Measurements from ENCODE around the gene SLC16A3. TPM values are rescaled to one million over a fixed set of nuclear protein-coding genes. Genes with fewer than 3 reads are reported as not detected.

The SLC16A3 gene
- total and polyA plus RNA-seq, 2 of the 8 experiments (the other 6 are each of a cell fraction or from before 2014, with no cell fraction given) = 3.8 to 8.7 TPM

GRCh38 chr17:82235775-82236141 lies 6.9 kb downstream of the SLC16A3 start:
- Histone ChIP-seq H3K9me3 (ENCODE audit: insufficient read depth in 2 of 2, low read depth in 1 of 2, low read length in 1 of 2) (no peaks in the 10 kb centered on the region; a peak in 1 of 4 replicates), H4K20me1 (replicated peaks in 1 of 2; ENCODE audit: control insufficient read depth in 1 of 2, insufficient read depth in 2 of 2, low read length in 2 of 2) (peaks cover 6 to 19% of the 10 kb centered on the region in 2 experiments), H2AK5ac (ENCODE audit: low read depth, low read length) (no peak overlapping the region; the same call in 1 of the 2 replicates), H3K36me3 (ENCODE audit: control insufficient read depth in 2 of 4, insufficient read depth in 4 of 4, low read length in 3 of 4) (peaks cover 0 to 10% (median 0%) of the 10 kb centered on the region in 4 experiments; a peak in 2 of 8 replicates), H3K23ac (ENCODE audit: insufficient read length) (no peak overlapping the region), H3K18ac (ENCODE audit: extremely low read depth, low read length) (no peak overlapping the region), H3K4me1 (replicated peaks in 1 of 4; ENCODE audit: control insufficient read depth in 3 of 4, insufficient read depth in 4 of 4, low read length in 3 of 4) (peaks cover 0 to 10% (median 5%) of the 10 kb centered on the region in 4 experiments; a peak in 5 of 7 replicates), H3K27ac (ENCODE audit: low read depth, low read length) (no peak overlapping the region), H3K4me2 (ENCODE audit: insufficient read depth in 1 of 2, low read depth in 2 of 2, low read length in 2 of 2) (no peak overlapping the region), H2AFZ (ENCODE audit: low read length) (no peak overlapping the region), H4K5ac (ENCODE audit: insufficient read length, low read depth, low read length) (no peak overlapping the region), H3K79me2 (ENCODE audit: control insufficient read depth in 1 of 2, insufficient read depth in 2 of 2, low read length in 2 of 2) (no peaks in the 10 kb centered on the region), H3K23me2 (ENCODE audit: low read depth, low read length) (peaks cover 5% of the 10 kb centered on the region; the same call in 1 of the 2 replicates), H3K79me1 (ENCODE audit: low read depth, low read length) (no peaks in the 10 kb centered on the region; the same call in 1 of the 2 replicates), H2BK5ac (ENCODE audit: low read depth, low read length) (no peak overlapping the region), H3K14ac (ENCODE audit: insufficient read length) (no peak overlapping the region), H3K56ac (replicated peaks; ENCODE audit: insufficient read length, low read depth, low read length) (no peak overlapping the region), H3K4me3 (ENCODE audit: extremely low read depth in 1 of 4, insufficient read depth in 2 of 4, low read depth in 3 of 4, low read length in 4 of 4) (no peak overlapping the region), H3K9ac (replicated peaks in 1 of 4; ENCODE audit: extremely low read depth in 1 of 4, low read depth in 3 of 4, low read length in 3 of 4) (no peak overlapping the region), H2BK120ac (replicated peaks; ENCODE audit: low read depth, low read length) (no peak overlapping the region), H2BK12ac (ENCODE audit: low read depth, low read length) (peak overlapping the region; percentile 39; the same call in 1 of the 2 replicates), H3K27me3 (replicated peaks in 1 of 4; ENCODE audit: control insufficient read depth in 3 of 4, extremely low read depth in 1 of 4, insufficient read depth in 3 of 4, low read length in 3 of 4) (peaks cover under 1 to 22% (median 16%) of the 10 kb centered on the region in 4 experiments), H2BK20ac (ENCODE audit: low read length) (no peak overlapping the region), H4K91ac (replicated peaks; ENCODE audit: insufficient read length, low read length) (no peak overlapping the region), H2BK15ac (ENCODE audit: low read length) (no peak overlapping the region), H3K4ac (replicated peaks; ENCODE audit: insufficient read length, low read depth, low read length) (no peak overlapping the region), H4K8ac (ENCODE audit: extremely low read depth, insufficient read depth, low read length) (0 out of 2 replicates have a peak overlapping the region, but pooled peaks have one; percentile 68)
- 85% methylated on average over 6 of the region's 15 CpGs; no CpG with 5 or more reads in 1 of the 2 experiments for WGBS, 2 experiments (ENCODE audit: extremely low coverage in 1 of 2, insufficient coverage in 1 of 2, insufficient read length in 1 of 2, insufficient replicate concordance in 2 of 2, low coverage in 1 of 2, low lambda C conversion rate in 2 of 2, missing lambda C conversion rate in 1 of 2)
- no peak for FAIRE-seq
- ChIA-PET CTCF (ENCODE audit: partially characterized antibody) (interaction anchor here (0.6 to 2.9 kb wide), 26 partner anchors 9 to 1951 kb away, joined by 3 to 10 read pairs (median 4); partner anchors contain the start of gene CD7), POLR2A (ENCODE audit: partially characterized antibody) (interaction anchor here (1.0 to 1.8 kb wide), 7 partner anchors 10 to 68 kb away, joined by 3 to 5 read pairs (median 4); no protein-coding TSS in a partner anchor)
- no peak for DNase-seq (ENCODE audit: low read depth in 1 of 2, low spot score in 2 of 2)
- no peak for TF ChIP-seq POLR2A (IDR thresholded peaks at IDR 0.05; ENCODE audit: control extremely low read depth in 1 of 2, low read depth in 2 of 2, low read length in 2 of 2)
- no peak for TF ChIP-seq ATF3 (IDR thresholded peaks at IDR 0.05; ENCODE audit: insufficient read depth, low read depth, low read length)
- TF ChIP-seq YY1 (IDR thresholded peaks at IDR 0.05; ENCODE audit: low read depth, low read length) = no peak
- TF ChIP-seq EZH2 (IDR thresholded peaks at IDR 0.05; ENCODE audit: low read depth, low read length, severe bottlenecking) = no peak
- TF ChIP-seq SIX5 (IDR thresholded peaks at IDR 0.05; ENCODE audit: low read depth, low read length) = no peak
- no peak for TF ChIP-seq RAD21 (IDR thresholded peaks at IDR 0.05 in 1 of 2, conservative IDR thresholded peaks at IDR 0.05 in 1 of 2; ENCODE audit: low read depth in 2 of 2, low read length in 2 of 2)
- no peak for TF ChIP-seq BCL11A (IDR thresholded peaks at IDR 0.05; ENCODE audit: low read depth in 2 of 2, low read length in 2 of 2)
- TF ChIP-seq RNF2 (IDR thresholded peaks at IDR 0.05; ENCODE audit: borderline replicate concordance, low read depth, low read length, missing control alignments, poor library complexity, severe bottlenecking) = no peak
- TF ChIP-seq PHF8 (conservative IDR thresholded peaks at IDR 0.05; ENCODE audit: low read depth, low read length) = no peak
- TF ChIP-seq KDM1A (IDR thresholded peaks at IDR 0.05; ENCODE audit: borderline replicate concordance, low read length) = no peak
- no peak for TF ChIP-seq NANOG (IDR thresholded peaks at IDR 0.05; ENCODE audit: insufficient read depth, low read depth, low read length, poor library complexity, severe bottlenecking)
- no peak for TF ChIP-seq TBP (IDR thresholded peaks at IDR 0.05; ENCODE audit: low read depth, low read length)

Data from H1 (cell line).